Activated CD8-positive, alpha-beta memory T cell treated with anti-CD3 and anti-CD28 coated beads for 4 hours (primary cell): ENCODE results near the gene GLRX.

Experiments
- DNase-seq, 2 donors: peaks; one replicate each; pipeline ENCODE4 v3.0.0-alpha.2; 2020; ENCODE audit warnings: low read depth in 2 of 2

Gene GLRX

GRCh38 chr5:95808686-95809413 lies 13.7 kb downstream of the GLRX start:
- peak; percentile 52 to 66 for DNase-seq

GRCh38 chr5:95808013-95808685 lies 14.4 kb downstream of the GLRX start:
- no peak for DNase-seq

GRCh38 chr5:95806687-95807086 lies 15.8 kb downstream of the GLRX start:
- DNase-seq, result no peak

GRCh38 chr5:95804736-95805539 lies 17.6 kb downstream of the GLRX start:
- DNase-seq, result no peak

GRCh38 chr5:95803271-95804148 lies 19.0 kb downstream of the GLRX start:
- no peak for DNase-seq

GRCh38 chr5:95801961-95802360 lies 20.6 kb downstream of the GLRX start:
- no peak for DNase-seq

GRCh38 chr5:95801532-95801931 lies 21.0 kb downstream of the GLRX start:
- no peak for DNase-seq

GRCh38 chr5:95800553-95800952 lies 22.0 kb downstream of the GLRX start:
- DNase-seq, result no peak

- DNase-seq, result no peak
These were observed 23.2 kb downstream of the GLRX start for GRCh38 chr5:95799191-95799835.

GRCh38 chr5:95798545-95798944 lies 24.0 kb downstream of the GLRX start:
- DNase-seq, result no peak

GRCh38 chr5:95798048-95798447 lies 24.5 kb downstream of the GLRX start:
- no peak for DNase-seq

- DNase-seq, result no peak
These were observed 25.2 kb downstream of the GLRX start for GRCh38 chr5:95797301-95797700.

GRCh38 chr5:95794070-95794516 lies 28.4 kb downstream of the GLRX start:
- DNase-seq, result no peak

- DNase-seq, result no peak
These were observed 30.8 kb downstream of the GLRX start for GRCh38 chr5:95791751-95792150.

- DNase-seq, result no peak
These were observed 34.0 kb downstream of the GLRX start for GRCh38 chr5:95788493-95788892.

GRCh38 chr5:95786821-95787418 lies 35.6 kb downstream of the GLRX start:
- DNase-seq, result no peak

- no peak for DNase-seq
These were observed 37.8 kb downstream of the GLRX start for GRCh38 chr5:95784514-95785302.

GRCh38 chr5:95783661-95784060 lies 38.9 kb downstream of the GLRX start:
- DNase-seq, result no peak

- no peak for DNase-seq
These were observed 40.3 kb downstream of the GLRX start for GRCh38 chr5:95782181-95782580.

GRCh38 chr5:95781101-95781583 lies 41.4 kb downstream of the GLRX start:
- DNase-seq, result peak; percentile 30 to 46
